Panc1 (cell line): ENCODE measurements around the gene GPR12. TPM values are rescaled to one million over a fixed set of nuclear protein-coding genes. Genes with fewer than 3 reads are reported as not detected.
"Not testable (repeated sequence)": the region's sequence is repeated elsewhere in the genome, so short reads cannot be mapped to it uniquely, and the experiment has no call there.

Experiments used
- ATAC-seq: fragments of 200-7000 bp; cut with Tn5 transposase; 2 replicates; pipeline ENCODE4 v1.9.1; 2020; ENCODE audit warnings: mild to moderate bottlenecking, moderate library complexity
- BruUV-seq: library from RNA; stranded (reverse); fragments of 400-500 nt; replicated peaks from 2 replicates; lab custom pipeline; 2021; lab: Mats Ljungman, UMichigan
- CTCF ChIA-PET: fragments of 300-600 bp; sonication (Branson Sonifier 250); formaldehyde crosslinking; loops from one replicate; lab custom pipeline; 2022; ENCODE audit warnings: antibody characterized with exemption; lab: Charles Lee
- POLR2A ChIA-PET: fragments of 300-600 bp; sonication (Branson Sonifier 250); formaldehyde crosslinking; loops from one replicate; lab custom pipeline; 2022; ENCODE audit warnings: antibody characterized with exemption; lab: Charles Lee
- DNase-seq: peaks from one replicate; pipeline ENCODE4 v3.0.0-alpha.2; 2010; ENCODE audit warnings: low read depth, low spot score
- H3K27ac ChIP-seq: 2 replicates; pipeline ENCODE4 v1.5.1; 2011; ENCODE audit warnings: mild to moderate bottlenecking, low read length, inconsistent platforms
- H3K27me3 ChIP-seq: fragments of 200-500 bp; sonication (Bioruptor generic); 2 replicates; pipeline ENCODE4 v1.6.0; 2014; ENCODE audit warnings: low read length, inconsistent platforms; ENCODE audit not compliant: control insufficient read depth, insufficient read depth
- H3K36me3 ChIP-seq: fragments of 200-500 bp; sonication (Bioruptor generic); 2 replicates; pipeline ENCODE4 v1.5.1; 2014; ENCODE audit warnings: inconsistent platforms, mild to moderate bottlenecking, low read length, moderate library complexity; ENCODE audit not compliant: control insufficient read depth, insufficient read depth
- H3K4me1 ChIP-seq: 2 replicates; pipeline ENCODE4 v1.5.1; 2011; ENCODE audit warnings: inconsistent platforms, mild to moderate bottlenecking, low read length, moderate library complexity; ENCODE audit not compliant: control insufficient read depth, insufficient read depth
- H3K4me3 ChIP-seq, 2 experiments: 2 replicates each; pipeline ENCODE4 v1.5.1; 2011 to 2012; ENCODE audit warnings: low read depth in 2 of 2, low read length in 2 of 2, mild to moderate bottlenecking in 2 of 2, inconsistent platforms in 1 of 2, moderate library complexity in 1 of 2
- H3K9me3 ChIP-seq: fragments of 200-500 bp; sonication (Bioruptor generic); 2 replicates; pipeline ENCODE4 v1.5.1; 2014; ENCODE audit warnings: low read depth, mild to moderate bottlenecking, inconsistent platforms, low read length, moderate library complexity; ENCODE audit not compliant: control insufficient read depth, insufficient read depth
- CTCF ChIP-seq: fragments of 450-650 bp; IDR thresholded peaks from 2 replicates; pipeline ENCODE4 v1.5.1; 2017; ENCODE audit warnings: mild to moderate bottlenecking
- POLR2AphosphoS5 ChIP-seq: IDR thresholded peaks from 2 replicates; pipeline ENCODE4 v1.6.1; 2012; ENCODE audit warnings: mild to moderate bottlenecking, low read depth, low read length, moderate library complexity
- REST ChIP-seq, 2 experiments: IDR thresholded peaks; 2 replicates each; pipeline ENCODE4 v1.6.1; 2011 to 2012; ENCODE audit warnings: low read depth in 2 of 2, control low read depth in 1 of 2, low read length in 1 of 2, mild to moderate bottlenecking in 1 of 2, moderate library complexity in 1 of 2; ENCODE audit not compliant: insufficient read depth in 1 of 2
- SIN3A ChIP-seq: IDR thresholded peaks from 2 replicates; pipeline ENCODE4 v1.6.1; 2012; ENCODE audit warnings: low read depth, mild to moderate bottlenecking, low read length, moderate library complexity, borderline replicate concordance; ENCODE audit not compliant: insufficient read depth
- TCF7L2 ChIP-seq: IDR thresholded peaks from 2 replicates; pipeline ENCODE4 v1.6.1; 2011; ENCODE audit warnings: mild to moderate bottlenecking, low read depth, low read length, inconsistent platforms
- in situ Hi-C: cut with HindIII; loops from 2 replicates; pipeline ENCODE4 v1.10.0; 2016; ENCODE audit warnings: low sequenced_read_pairs, low pct_unique_long_range_greater_than_20kb
- intact Hi-C: fragments of 100-400 bp; cut with micrococcal nuclease; formaldehyde crosslinking; loops from one replicate; pipeline ENCODE4 v1.10.0; 2022; ENCODE audit not compliant: unreplicated experiment
- total RNA-seq: library from RNA; stranded (reverse); gene quantifications from one replicate; pipeline ENCODE4 v1.2.1, GENCODE V29; 2021; ENCODE audit not compliant: unreplicated experiment

GPR12 gene
- total RNA-seq, 1 experiment from 2014 or later, result not detected

DNA sequence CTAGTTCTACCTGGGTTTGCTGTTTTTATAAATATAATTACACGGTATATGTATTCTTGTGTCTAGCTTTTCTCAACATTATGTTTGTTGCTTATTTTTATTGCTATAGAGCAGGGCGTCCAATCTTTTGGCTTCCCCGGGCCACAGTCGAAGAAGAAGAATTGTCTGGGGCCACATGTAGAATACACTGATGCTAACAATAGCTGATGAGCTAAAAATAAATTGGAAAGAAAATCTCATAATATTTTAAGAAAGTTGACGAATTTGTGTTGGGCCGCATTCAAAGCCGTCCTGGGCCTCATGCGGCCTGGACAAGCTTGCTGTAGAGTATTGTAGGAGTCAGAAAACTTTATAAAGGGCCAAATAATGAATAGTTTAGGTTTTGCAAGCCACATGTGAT lies 33.9 kb downstream of the GPR12 start:
- Histone ChIP-seq H3K27ac (no peak overlapping the region), H3K4me1 (no peaks in the 10 kb centered on the region), H3K27me3 (no peaks in the 10 kb centered on the region), H3K4me3 (no peak overlapping the region), H3K9me3 (no peaks in the 10 kb centered on the region), H3K36me3 (no peaks in the 10 kb centered on the region)
- BruUV-seq, result no TSS peak
- in situ Hi-C loops, result no loop called here
- TF ChIP-seq CTCF (no peak), POLR2AphosphoS5 (no peak), REST (IDR thresholded peaks at IDR 0.05; ENCODE audit: insufficient read depth in 1 of 2, low read depth in 2 of 2, low read length in 1 of 2) (no peak), SIN3A (no peak), TCF7L2 (no peak)
- ChIA-PET CTCF (no interaction called here), POLR2A (no interaction called here)
- intact Hi-C loops, result no loop called here
- no peak for DNase-seq
- no peak for ATAC-seq

GRCh38 chr13:26723620-26724019 lies 37.0 kb downstream of the GPR12 start:
- in situ Hi-C loops, intact Hi-C loops, H3K27me3 ChIP-seq, POLR2A ChIA-PET, DNase-seq, H3K36me3 ChIP-seq, H3K4me3 ChIP-seq, H3K4me1 ChIP-seq, H3K27ac ChIP-seq, ATAC-seq, H3K9me3 ChIP-seq, BruUV-seq, CTCF ChIA-PET: not testable (repeated sequence)

- no TSS peak for BruUV-seq
- TF ChIP-seq SIN3A (no peak), TCF7L2 (no peak), POLR2AphosphoS5 (no peak), REST (IDR thresholded peaks at IDR 0.05; ENCODE audit: insufficient read depth in 1 of 2, low read depth in 2 of 2, low read length in 1 of 2) (no peak), CTCF (no peak)
- H3K4me3 ChIP-seq, result no peak overlapping the region
- POLR2A ChIA-PET, result no interaction called here
- CTCF ChIA-PET, result no interaction called here
- in situ Hi-C loops (no loop called here), intact Hi-C loops (no loop called here)
- ATAC-seq, result no peak
- no peaks in the 10 kb centered on the region for H3K4me1 ChIP-seq
- no peak for DNase-seq
- no peaks in the 10 kb centered on the region for H3K27me3 ChIP-seq
- no peaks in the 10 kb centered on the region for H3K36me3 ChIP-seq
- H3K9me3 ChIP-seq, result no peaks in the 10 kb centered on the region
- no peak overlapping the region for H3K27ac ChIP-seq
Measured at GRCh38 chr13:26722321-26722720, 38.3 kb downstream of the GPR12 start.
